HepG2 (cell line): ENCODE results near the gene FAM219A. TPM values are rescaled to one million over a fixed set of nuclear protein-coding genes. Genes with fewer than 3 reads are reported as not detected.

Source experiments
- CEBPG ChIP-seq: IDR thresholded peaks from 2 replicates; pipeline ENCODE4 v1.6.1; 2016
- CHCHD3 ChIP-seq: sonication (generic); formaldehyde crosslinking; IDR thresholded peaks from 2 replicates; pipeline ENCODE4 v1.8.0; 2022; ENCODE audit warnings: mild to moderate bottlenecking, missing genetic modification reagents, moderate library complexity
- DR1 ChIP-seq: sonication (generic); formaldehyde crosslinking; IDR thresholded peaks from 2 replicates; pipeline ENCODE4 v1.8.0; 2021; ENCODE audit warnings: mild to moderate bottlenecking, missing genetic modification reagents, inconsistent platforms
- GATA4 ChIP-seq: sonication (generic); IDR thresholded peaks from 2 replicates; pipeline ENCODE4 v1.6.1; 2016; ENCODE audit warnings: antibody characterized with exemption, low read depth, borderline replicate concordance
- HES4 ChIP-seq: sonication (generic); formaldehyde crosslinking; IDR thresholded peaks from 2 replicates; pipeline ENCODE4 v1.9.0; 2021; ENCODE audit warnings: mild to moderate bottlenecking, missing genetic modification reagents, borderline replicate concordance
- KLF11 ChIP-seq: IDR thresholded peaks from 2 replicates; pipeline ENCODE4 v1.6.1; 2016; ENCODE audit warnings: missing compliant biosample characterization
- MED1 ChIP-seq: sonication (generic); formaldehyde crosslinking; IDR thresholded peaks from 2 replicates; pipeline ENCODE4 v1.4.0; 2020; ENCODE audit warnings: missing genetic modification reagents
- MIER2 ChIP-seq: IDR thresholded peaks from 2 replicates; pipeline ENCODE4 v1.6.1; 2016; ENCODE audit warnings: missing biosample characterization, missing genetic modification reagents
- REPIN1 ChIP-seq: sonication (generic); formaldehyde crosslinking; IDR thresholded peaks from 2 replicates; pipeline ENCODE4 v1.8.0; 2022; ENCODE audit warnings: missing genetic modification reagents, low read depth, mild to moderate bottlenecking, borderline replicate concordance
- ZFP62 ChIP-seq: sonication (generic); formaldehyde crosslinking; IDR thresholded peaks from 2 replicates; pipeline ENCODE4 v1.4.0; 2020; ENCODE audit warnings: missing genetic modification reagents
- ZIK1 ChIP-seq: sonication (generic); formaldehyde crosslinking; IDR thresholded peaks from 2 replicates; pipeline ENCODE4 v1.5.0; 2020; ENCODE audit warnings: mild to moderate bottlenecking, low read depth, missing genetic modification reagents, borderline replicate concordance
- ZNF264 ChIP-seq: sonication (generic); formaldehyde crosslinking; IDR thresholded peaks from 2 replicates; pipeline ENCODE4 v1.4.0; 2020; ENCODE audit warnings: missing genetic modification reagents
- ZNF331 ChIP-seq: sonication (generic); formaldehyde crosslinking; IDR thresholded peaks from 2 replicates; pipeline ENCODE4 v1.4.0; 2020; ENCODE audit warnings: missing genetic modification reagents
- ZNF430 ChIP-seq: sonication (generic); formaldehyde crosslinking; IDR thresholded peaks from 2 replicates; pipeline ENCODE4 v1.9.0; 2021; ENCODE audit warnings: mild to moderate bottlenecking, missing genetic modification reagents
- ZNF547 ChIP-seq: sonication (generic); formaldehyde crosslinking; IDR thresholded peaks from 2 replicates; pipeline ENCODE4 v1.5.1; 2020; ENCODE audit warnings: mild to moderate bottlenecking, missing genetic modification reagents
- ZNF569 ChIP-seq: sonication (generic); formaldehyde crosslinking; IDR thresholded peaks from 2 replicates; pipeline ENCODE4 v1.5.0; 2020; ENCODE audit warnings: mild to moderate bottlenecking, missing genetic modification reagents, moderate library complexity, borderline replicate concordance
- ZNF790 ChIP-seq: sonication (generic); formaldehyde crosslinking; IDR thresholded peaks from 2 replicates; pipeline ENCODE4 v1.8.0; 2022; ENCODE audit warnings: missing genetic modification reagents, mild to moderate bottlenecking, borderline replicate concordance
- ZNF879 ChIP-seq: sonication (generic); formaldehyde crosslinking; IDR thresholded peaks from 2 replicates; pipeline ENCODE4 v1.8.1; 2023; ENCODE audit warnings: missing genetic modification reagents
- ZNF891 ChIP-seq: sonication (generic); formaldehyde crosslinking; IDR thresholded peaks from 2 replicates; pipeline ENCODE4 v1.5.0; 2020; ENCODE audit warnings: mild to moderate bottlenecking, missing genetic modification reagents
- ZSCAN25 ChIP-seq: sonication (generic); formaldehyde crosslinking; IDR thresholded peaks from 2 replicates; pipeline ENCODE4 v1.8.0; 2022; ENCODE audit warnings: mild to moderate bottlenecking, missing genetic modification reagents
- polyA plus RNA-seq, 8 experiments: library from polyadenylated mRNA; depleted of rRNA in 3 of 8; stranded (reverse) in 7 of 8; unstranded in 1 of 8; fragments of >200 nt; fragmentation: Illumina TruSeq in 4 of 8; extraction: Trizol in 4 of 8; gene quantifications; 2 replicates each; pipeline versions ENCODE4 v1.2.1 to v1.2.3, GENCODE V29; 2011 to 2016; ENCODE audit warnings: low read depth in 4 of 8, missing spikeins in 1 of 8, mixed read lengths in 1 of 8; ENCODE audit not compliant: insufficient read depth in 1 of 8
- total RNA-seq, 5 experiments: library from RNA; depleted of rRNA; stranded (reverse); fragments of >200 nt; fragmentation: Illumina TruSeq; extraction: Trizol; gene quantifications; 2 replicates each; pipeline ENCODE4 v1.2.3, GENCODE V29; 2016; ENCODE audit warnings: low read depth in 1 of 5
- TF ChIP-seq, protein P1 (sequence below): sonication (generic); formaldehyde crosslinking; IDR thresholded peaks from 2 replicates; pipeline ENCODE4 v1.4.0; 2020; ENCODE audit warnings: missing genetic modification reagents
- TF ChIP-seq, protein P2 (sequence below): sonication (generic); formaldehyde crosslinking; IDR thresholded peaks from 2 replicates; pipeline ENCODE4 v1.4.0; 2020; ENCODE audit warnings: mild to moderate bottlenecking, missing genetic modification reagents, borderline replicate concordance
- TF ChIP-seq, protein P3 (sequence below): sonication (generic); formaldehyde crosslinking; IDR thresholded peaks from 2 replicates; pipeline ENCODE4 v1.4.0; 2020; ENCODE audit warnings: mild to moderate bottlenecking, missing genetic modification reagents
- TF ChIP-seq, protein P4 (sequence below): IDR thresholded peaks from 2 replicates; pipeline ENCODE4 v1.6.1; 2016; ENCODE audit warnings: mild to moderate bottlenecking
- TF ChIP-seq, protein P5 (sequence below): sonication (generic); formaldehyde crosslinking; IDR thresholded peaks from 2 replicates; pipeline ENCODE4 v1.5.0; 2020; ENCODE audit warnings: mild to moderate bottlenecking, missing genetic modification reagents

The FAM219A gene
- total and polyA plus RNA-seq, 2 of the 13 experiments (the other 11 are each of a cell fraction or from before 2014, with no cell fraction given) = 3.9 to 6.4 TPM

DNA sequence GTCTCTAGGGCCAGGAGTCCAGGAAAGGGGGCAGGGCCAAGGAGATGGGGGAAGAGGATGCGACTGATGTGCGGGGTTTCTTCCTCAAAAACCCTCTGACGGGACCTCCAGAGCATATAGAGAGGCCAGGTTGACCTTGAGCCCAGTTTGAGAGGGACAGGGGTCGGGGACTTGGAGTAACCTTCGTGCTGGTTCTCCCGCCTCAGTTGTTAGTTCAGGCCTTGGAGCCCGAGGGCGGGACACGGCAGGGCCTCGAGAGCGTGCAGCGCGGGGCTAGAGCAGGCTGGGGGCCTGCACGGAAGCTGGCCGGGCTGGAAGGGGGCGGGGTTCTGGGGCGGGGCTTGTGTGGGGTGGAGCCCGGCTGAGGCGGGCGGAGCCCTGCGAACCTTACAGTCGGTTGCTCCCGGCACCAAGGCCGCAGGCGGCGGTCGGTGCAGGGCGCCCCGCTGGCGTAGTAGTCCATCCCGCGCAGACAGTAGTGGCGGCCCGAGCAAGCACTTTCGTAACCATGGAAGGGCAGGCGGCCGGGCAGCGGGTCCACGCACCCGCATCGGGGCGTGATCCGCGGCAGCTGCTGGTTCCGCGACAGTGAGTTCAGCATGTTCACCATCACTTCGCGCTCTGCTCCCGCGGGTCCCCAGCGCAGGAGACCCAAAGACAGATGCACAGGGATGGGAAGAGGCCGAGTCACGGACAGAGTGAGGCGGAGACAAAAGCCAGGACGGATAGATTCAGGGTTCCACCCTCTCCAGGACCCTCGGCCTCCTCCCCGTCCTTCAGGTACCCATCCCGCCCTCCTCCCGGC lies 77.7 kb downstream of the FAM219A start (continued):
- TF ChIP-seq, protein P1, sequence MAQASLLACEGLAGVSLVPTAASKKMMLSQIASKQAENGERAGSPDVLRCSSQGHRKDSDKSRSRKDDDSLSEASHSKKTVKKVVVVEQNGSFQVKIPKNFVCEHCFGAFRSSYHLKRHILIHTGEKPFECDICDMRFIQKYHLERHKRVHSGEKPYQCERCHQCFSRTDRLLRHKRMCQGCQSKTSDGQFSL (CRISPR knock-in tag) = no peak
- TF ChIP-seq ZFP62 (no peak), MED1 (CRISPR knock-in tag) (no peak), CHCHD3 (CRISPR knock-in tag) (peak; percentile 31; the same call in 1 of the 2 replicates), MIER2 (no peak), ZNF264 (CRISPR knock-in tag) (no peak), CEBPG (CRISPR knock-in tag) (0 out of 2 replicates have a peak, but pooled peaks have one; percentile 24), ZNF790 (CRISPR knock-in tag) (peak; percentile 39; the same call in 1 of the 2 replicates), ZIK1 (CRISPR knock-in tag) (peak; percentile 86; the same call in 1 of the 2 replicates), GATA4 (no peak), ZNF879 (CRISPR knock-in tag) (peak; percentile 99), ZNF569 (CRISPR knock-in tag) (no peak), ZNF891 (CRISPR knock-in tag) (no peak), ZSCAN25 (CRISPR knock-in tag) (peak; percentile 56; the same call in 1 of the 2 replicates), KLF11 (no peak), ZNF547 (peak; percentile 88), ZNF430 (CRISPR knock-in tag) (peak; percentile 92), DR1 (CRISPR knock-in tag) (no peak), REPIN1 (peak; percentile 79), HES4 (CRISPR knock-in tag) (peak; percentile 75), ZNF331 (CRISPR knock-in tag) (peak; percentile 77)
- TF ChIP-seq, protein P2, sequence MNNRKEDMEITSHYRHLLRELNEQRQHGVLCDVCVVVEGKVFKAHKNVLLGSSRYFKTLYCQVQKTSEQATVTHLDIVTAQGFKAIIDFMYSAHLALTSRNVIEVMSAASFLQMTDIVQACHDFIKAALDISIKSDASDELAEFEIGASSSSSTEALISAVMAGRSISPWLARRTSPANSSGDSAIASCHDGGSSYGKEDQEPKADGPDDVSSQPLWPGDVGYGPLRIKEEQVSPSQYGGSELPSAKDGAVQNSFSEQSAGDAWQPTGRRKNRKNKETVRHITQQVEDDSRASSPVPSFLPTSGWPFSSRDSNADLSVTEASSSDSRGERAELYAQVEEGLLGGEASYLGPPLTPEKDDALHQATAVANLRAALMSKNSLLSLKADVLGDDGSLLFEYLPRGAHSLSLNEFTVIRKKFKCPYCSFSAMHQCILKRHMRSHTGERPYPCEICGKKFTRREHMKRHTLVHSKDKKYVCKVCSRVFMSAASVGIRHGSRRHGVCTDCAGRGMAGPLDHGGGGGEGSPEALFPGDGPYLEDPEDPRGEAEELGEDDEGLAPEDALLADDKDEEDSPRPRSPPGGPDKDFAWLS = no peak
- TF ChIP-seq, protein P3, sequence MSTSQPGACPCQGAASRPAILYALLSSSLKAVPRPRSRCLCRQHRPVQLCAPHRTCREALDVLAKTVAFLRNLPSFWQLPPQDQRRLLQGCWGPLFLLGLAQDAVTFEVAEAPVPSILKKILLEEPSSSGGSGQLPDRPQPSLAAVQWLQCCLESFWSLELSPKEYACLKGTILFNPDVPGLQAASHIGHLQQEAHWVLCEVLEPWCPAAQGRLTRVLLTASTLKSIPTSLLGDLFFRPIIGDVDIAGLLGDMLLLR (CRISPR knock-in tag) = peak; percentile 85
- TF ChIP-seq, protein P4, sequence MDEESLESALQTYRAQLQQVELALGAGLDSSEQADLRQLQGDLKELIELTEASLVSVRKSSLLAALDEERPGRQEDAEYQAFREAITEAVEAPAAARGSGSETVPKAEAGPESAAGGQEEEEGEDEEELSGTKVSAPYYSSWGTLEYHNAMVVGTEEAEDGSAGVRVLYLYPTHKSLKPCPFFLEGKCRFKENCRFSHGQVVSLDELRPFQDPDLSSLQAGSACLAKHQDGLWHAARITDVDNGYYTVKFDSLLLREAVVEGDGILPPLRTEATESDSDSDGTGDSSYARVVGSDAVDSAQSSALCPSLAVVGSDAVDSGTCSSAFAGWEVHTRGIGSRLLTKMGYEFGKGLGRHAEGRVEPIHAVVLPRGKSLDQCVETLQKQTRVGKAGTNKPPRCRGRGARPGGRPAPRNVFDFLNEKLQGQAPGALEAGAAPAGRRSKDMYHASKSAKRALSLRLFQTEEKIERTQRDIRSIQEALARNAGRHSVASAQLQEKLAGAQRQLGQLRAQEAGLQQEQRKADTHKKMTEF (CRISPR knock-in tag) = peak; percentile 53; the same call in 1 of the 2 replicates
- TF ChIP-seq, protein P5, sequence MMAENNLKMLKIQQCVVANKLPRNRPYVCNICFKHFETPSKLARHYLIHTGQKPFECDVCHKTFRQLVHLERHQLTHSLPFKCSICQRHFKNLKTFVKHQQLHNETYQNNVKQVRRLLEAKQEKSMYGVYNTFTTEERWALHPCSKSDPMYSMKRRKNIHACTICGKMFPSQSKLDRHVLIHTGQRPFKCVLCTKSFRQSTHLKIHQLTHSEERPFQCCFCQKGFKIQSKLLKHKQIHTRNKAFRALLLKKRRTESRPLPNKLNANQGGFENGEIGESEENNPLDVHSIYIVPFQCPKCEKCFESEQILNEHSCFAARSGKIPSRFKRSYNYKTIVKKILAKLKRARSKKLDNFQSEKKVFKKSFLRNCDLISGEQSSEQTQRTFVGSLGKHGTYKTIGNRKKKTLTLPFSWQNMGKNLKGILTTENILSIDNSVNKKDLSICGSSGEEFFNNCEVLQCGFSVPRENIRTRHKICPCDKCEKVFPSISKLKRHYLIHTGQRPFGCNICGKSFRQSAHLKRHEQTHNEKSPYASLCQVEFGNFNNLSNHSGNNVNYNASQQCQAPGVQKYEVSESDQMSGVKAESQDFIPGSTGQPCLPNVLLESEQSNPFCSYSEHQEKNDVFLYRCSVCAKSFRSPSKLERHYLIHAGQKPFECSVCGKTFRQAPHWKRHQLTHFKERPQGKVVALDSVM = peak; percentile 59
